ENCODE measurements around the gene RHBDD2.
A peak's percentile ranks its signal among the peaks of the same experiment; 100 is the strongest.
"Not testable (repeated sequence)": the region's sequence is repeated elsewhere in the genome, so short reads cannot be mapped to it uniquely, and the experiment has no call there.

Gene RHBDD2

GRCh38 chr7:75889223-75889825, 10.5 kb downstream of the RHBDD2 start:
- DNase-seq = no peak

- no peak for DNase-seq
Observed at GRCh38 chr7:75889826-75890225, 11.0 kb downstream of the RHBDD2 start.

DNA sequence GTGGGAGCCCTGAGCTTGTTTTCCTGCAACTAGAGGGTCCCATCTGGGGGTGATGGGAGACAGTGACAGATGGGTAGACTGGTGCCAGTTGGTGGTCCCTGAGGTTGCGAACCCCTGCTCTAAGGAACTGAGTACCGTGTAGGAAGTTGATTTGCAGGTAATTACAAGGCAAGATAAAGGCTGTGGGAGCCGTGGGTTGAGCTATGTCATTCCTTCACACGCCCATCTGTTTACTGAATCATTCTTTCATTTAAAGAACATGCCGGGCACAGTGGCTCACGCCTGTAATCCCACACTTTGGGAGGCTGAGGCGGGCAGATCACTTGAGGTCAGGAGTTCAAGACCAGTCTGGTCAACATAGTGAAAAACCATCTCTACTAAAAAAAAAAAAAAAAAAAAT, 12.4 kb downstream of the RHBDD2 start:
- DNase-seq = not testable (repeated sequence)

GRCh38 chr7:75891815-75892411, 13.1 kb downstream of the RHBDD2 start:
- no peak for DNase-seq

GRCh38 chr7:75892634-75893272, 13.9 kb downstream of the RHBDD2 start:
- DNase-seq = no peak

- no peak for DNase-seq
Observed at GRCh38 chr7:75896803-75897327, 18.0 kb downstream of the RHBDD2 start.

GRCh38 chr7:75900617-75901315, 21.9 kb downstream of the RHBDD2 start:
- DNase-seq = no peak

GRCh38 chr7:75905785-75906604, 27.2 kb downstream of the RHBDD2 start:
- DNase-seq = peak; percentile 74 to 87 (median 82)

- DNase-seq = peak in 1 of 4 experiments; percentile 18
Observed at GRCh38 chr7:75906991-75907667, 28.3 kb downstream of the RHBDD2 start.

DNA sequence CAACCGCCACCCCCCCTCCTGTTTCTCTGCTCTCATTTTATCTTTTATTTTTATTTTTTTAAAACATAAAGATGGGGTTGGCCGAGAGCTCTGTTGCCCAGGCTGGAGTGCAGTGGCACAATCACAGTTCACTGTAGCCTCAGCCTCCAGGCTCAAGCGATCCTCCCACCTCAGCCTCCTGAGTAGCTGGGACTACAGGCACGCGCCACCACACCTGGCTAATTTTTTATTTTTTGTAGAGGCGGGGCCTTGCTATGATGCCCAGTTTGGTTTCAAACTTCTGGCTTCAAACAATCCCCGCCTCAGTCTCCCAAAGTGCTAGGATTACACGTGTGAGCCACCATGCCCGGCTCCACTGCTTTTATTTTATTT, 28.8 kb downstream of the RHBDD2 start:
- DNase-seq = not testable (repeated sequence)

GRCh38 chr7:75909521-75910132, 30.8 kb downstream of the RHBDD2 start:
- DNase-seq = no peak

DNA sequence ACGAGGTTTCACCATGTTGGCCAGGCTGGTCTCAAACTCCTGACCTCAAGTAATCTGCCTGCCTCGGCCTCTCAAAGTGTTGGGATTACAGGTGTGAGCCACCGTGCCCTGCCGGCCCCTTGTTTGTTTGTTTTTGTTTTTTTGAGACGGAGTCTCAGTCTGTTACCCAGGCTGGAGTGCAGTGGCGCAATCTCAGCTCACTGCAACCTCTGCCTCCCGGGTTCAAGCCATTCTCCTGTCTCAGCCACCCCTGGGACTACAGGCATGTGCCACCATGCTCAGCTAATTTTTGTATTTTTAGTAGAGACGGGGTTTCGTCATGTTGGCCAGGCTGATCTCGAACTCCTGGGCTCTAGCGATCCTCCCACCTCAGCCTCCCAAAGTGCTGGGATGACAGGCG, 32.4 kb downstream of the RHBDD2 start:
- DNase-seq = not testable (repeated sequence)

DNA sequence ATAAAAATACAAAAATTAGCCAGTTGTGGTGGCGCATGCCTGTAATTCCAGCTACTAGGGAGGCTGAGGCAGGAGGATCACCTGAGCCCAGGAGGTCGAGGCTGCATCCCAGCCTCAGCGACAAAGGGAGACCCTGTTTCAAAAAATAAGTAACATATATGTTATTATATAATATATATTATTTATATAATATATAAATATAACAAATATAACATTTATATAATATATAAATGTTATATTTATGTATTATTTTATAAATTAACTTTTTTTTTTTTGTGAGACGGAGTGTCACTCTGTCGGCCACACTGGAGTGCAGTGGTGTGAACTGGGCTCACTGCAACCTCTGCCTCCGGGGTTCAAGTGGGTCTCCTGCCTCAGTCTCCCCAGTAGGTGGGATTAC, 34.6 kb downstream of the RHBDD2 start:
- no peak for DNase-seq

GRCh38 chr7:75914169-75914654, 35.4 kb downstream of the RHBDD2 start:
- no peak for DNase-seq

GRCh38 chr7:75914655-75915415, 36.0 kb downstream of the RHBDD2 start, which contains the start of gene POR:
Gene POR (plus strand): TSS chr7:75915155. CDS start chr7:75954002, 38,847 bp downstream.
- peak; percentile 95 to 98 (median 97) for DNase-seq

DNA sequence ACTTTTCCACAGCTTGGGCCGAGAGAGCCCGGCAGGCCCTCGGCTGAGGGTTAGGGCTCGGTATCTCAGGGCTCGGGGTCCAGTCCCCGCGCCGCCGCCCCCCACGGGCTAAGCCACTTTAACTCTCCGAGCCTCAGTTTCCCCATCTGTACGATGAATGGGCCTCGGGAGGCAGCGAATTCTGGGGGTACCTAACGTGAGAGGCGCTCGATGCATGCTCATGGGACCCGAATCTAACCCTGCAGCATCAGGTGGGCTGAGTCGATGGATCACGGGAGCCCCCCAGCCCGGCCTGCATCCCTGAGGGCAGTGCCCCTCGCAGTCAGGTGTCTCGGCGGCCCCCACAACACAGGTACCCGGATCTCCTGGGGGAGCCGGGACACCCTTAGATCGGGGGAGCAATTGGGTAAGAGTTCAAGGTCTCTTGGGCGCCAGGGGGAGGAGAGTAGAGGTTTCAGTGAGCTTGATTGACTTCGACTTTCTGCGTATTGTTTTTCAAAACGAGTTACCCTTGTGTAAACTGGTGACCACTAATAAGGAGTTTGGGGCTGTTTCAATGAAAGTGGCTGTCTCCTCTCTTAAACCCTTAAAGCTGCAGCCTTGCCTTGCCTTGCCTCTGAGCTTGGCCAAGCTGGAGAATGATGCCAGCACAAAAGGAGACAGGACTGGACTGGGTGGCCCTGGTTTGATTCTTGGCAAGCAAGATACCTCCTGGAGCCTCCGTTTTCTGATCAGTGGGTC, 36.8 kb downstream of the RHBDD2 start:
- DNase-seq = peak; percentile 28 to 44 (median 42)

DNA sequence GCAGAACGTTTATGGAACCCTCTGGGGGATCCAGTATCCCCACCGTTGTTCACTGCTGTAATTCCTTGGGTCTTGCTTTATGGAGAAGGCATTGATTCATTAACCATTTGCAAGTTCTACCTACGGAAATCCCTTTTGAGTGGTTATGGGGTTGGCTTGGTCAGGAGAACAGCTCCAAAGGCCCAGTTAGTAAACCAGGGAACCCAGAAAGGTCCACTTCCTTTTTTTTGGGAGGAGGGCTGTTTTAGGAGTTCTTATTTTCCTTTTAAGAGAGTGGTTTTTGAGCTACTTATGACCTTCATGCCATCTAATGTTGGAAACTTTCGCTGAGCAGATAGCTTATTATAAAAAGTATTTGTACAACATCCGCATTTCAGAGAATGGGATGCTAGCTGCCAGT, 37.4 kb downstream of the RHBDD2 start:
- peak in 3 of 4 experiments; percentile 45 to 56 (median 53) for DNase-seq

- DNase-seq = no peak
Observed at GRCh38 chr7:75916685-75917634, 38.1 kb downstream of the RHBDD2 start.
